Right lobe of liver (tissue), 4 donors: Measurements from ENCODE around the gene KAT6B.

Experiments
- POLR2A ChIP-seq: fragments of 450-650 bp; IDR thresholded peaks from one replicate; pipeline ENCODE4 v1.6.1; 2017; ENCODE audit warnings: antibody characterized with exemption, mild to moderate bottlenecking
- TF ChIP-seq, protein P1 (sequence below), 4 donors: fragments of 200-600 bp in 3 of 4; fragments of 450-650 bp in 1 of 4; IDR thresholded peaks; one replicate each; pipeline versions ENCODE4 v1.5.1 to v1.8.0; 2016 to 2022; ENCODE audit warnings: antibody characterized with exemption in 4 of 4, mild to moderate bottlenecking in 2 of 4
- donor health status: DM: no; HTN: no; CAD: no.
- donor health status: DM: no; HTN: no; CAD: no.
- donor health status: DM: no; HTN: yes; CAD: no.

DNA sequence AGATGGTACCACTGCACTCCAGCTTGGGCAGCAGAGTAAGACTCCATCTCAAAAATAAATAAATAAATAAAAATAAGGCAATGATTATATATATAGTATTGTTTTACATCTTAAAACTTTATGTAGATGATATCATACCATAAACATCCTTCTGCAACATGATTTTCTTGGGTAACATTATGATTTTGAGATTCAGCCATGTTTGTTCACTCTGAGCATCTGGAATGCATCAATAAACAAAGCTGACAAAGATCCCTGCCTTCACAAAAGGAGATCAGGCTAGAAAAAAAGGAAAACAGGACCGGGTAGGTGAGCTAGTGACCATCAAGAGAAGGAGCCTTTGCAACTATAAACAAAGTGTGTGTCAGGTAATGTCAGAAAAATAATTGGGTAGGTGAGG is 31.9 kb upstream of the KAT6B start:
- no peak for TF ChIP-seq POLR2A
- TF ChIP-seq, protein P1, sequence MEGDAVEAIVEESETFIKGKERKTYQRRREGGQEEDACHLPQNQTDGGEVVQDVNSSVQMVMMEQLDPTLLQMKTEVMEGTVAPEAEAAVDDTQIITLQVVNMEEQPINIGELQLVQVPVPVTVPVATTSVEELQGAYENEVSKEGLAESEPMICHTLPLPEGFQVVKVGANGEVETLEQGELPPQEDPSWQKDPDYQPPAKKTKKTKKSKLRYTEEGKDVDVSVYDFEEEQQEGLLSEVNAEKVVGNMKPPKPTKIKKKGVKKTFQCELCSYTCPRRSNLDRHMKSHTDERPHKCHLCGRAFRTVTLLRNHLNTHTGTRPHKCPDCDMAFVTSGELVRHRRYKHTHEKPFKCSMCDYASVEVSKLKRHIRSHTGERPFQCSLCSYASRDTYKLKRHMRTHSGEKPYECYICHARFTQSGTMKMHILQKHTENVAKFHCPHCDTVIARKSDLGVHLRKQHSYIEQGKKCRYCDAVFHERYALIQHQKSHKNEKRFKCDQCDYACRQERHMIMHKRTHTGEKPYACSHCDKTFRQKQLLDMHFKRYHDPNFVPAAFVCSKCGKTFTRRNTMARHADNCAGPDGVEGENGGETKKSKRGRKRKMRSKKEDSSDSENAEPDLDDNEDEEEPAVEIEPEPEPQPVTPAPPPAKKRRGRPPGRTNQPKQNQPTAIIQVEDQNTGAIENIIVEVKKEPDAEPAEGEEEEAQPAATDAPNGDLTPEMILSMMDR (IDR thresholded peaks at IDR 0.05): no peak
